GM12873 (cell line): ENCODE results near the gene ARHGAP24.

ENCODE experiments used
- CTCF ChIP-seq: IDR thresholded peaks from 2 replicates; pipeline ENCODE4 v1.5.1; 2012; ENCODE audit warnings: low read depth, mild to moderate bottlenecking, moderate library complexity, low read length, control low read depth; ENCODE audit not compliant: insufficient read depth; ENCODE audit errors: missing control alignments

The ARHGAP24 gene

GRCh38 chr4:85736571-85736970 is 261.6 kb downstream of the ARHGAP24 start:
- TF ChIP-seq CTCF, result no peak

- TF ChIP-seq CTCF, result no peak
Observed at GRCh38 chr4:85737254-85737653, 262.3 kb downstream of the ARHGAP24 start.

- no peak for TF ChIP-seq CTCF
Observed at GRCh38 chr4:85738721-85739120, 263.8 kb downstream of the ARHGAP24 start.

- TF ChIP-seq CTCF, result no peak
Observed at GRCh38 chr4:85740431-85740861, 265.5 kb downstream of the ARHGAP24 start.

- TF ChIP-seq CTCF, result no peak
Observed at GRCh38 chr4:85741381-85741780, 266.4 kb downstream of the ARHGAP24 start.

- TF ChIP-seq CTCF, result no peak
Observed at GRCh38 chr4:85741921-85742591, 267.1 kb downstream of the ARHGAP24 start.

- no peak for TF ChIP-seq CTCF
Observed at GRCh38 chr4:85744950-85745349, 270.0 kb downstream of the ARHGAP24 start.
